Esophagus muscularis mucosa (tissue), 4 donors: ENCODE data around the gene NRXN3. TPM values are rescaled to one million over a fixed set of nuclear protein-coding genes. Genes with fewer than 3 reads are reported as not detected.

Experiments used
- DNase-seq: peaks from one replicate; pipeline ENCODE4 v3.0.0-alpha.2; 2017; ENCODE audit errors: extremely low spot score
- H3K27ac ChIP-seq, 4 donors: fragments of 200-600 bp; sonication (generic); replicated peaks in 1 of 4; 1 replicate in 3 of 4; 2 replicates in 1 of 4; pipeline ENCODE4 v1.5.1; 2016 to 2019; ENCODE audit warnings: mild to moderate bottlenecking in 1 of 4
- H3K27me3 ChIP-seq, 4 donors: fragments of 200-600 bp; sonication (generic); one replicate each; pipeline versions ENCODE4 v1.5.1 to v1.6.0; 2016 to 2019
- H3K36me3 ChIP-seq, 4 donors: fragments of 200-600 bp; sonication (generic); one replicate each; pipeline ENCODE4 v1.5.1; 2016 to 2019
- H3K4me1 ChIP-seq, 4 donors: fragments of 200-600 bp; sonication (generic); one replicate each; pipeline ENCODE4 v1.5.1; 2016 to 2019
- H3K4me3 ChIP-seq, 4 donors: fragments of 200-600 bp; sonication (generic); 1 replicate in 2 of 4; 2 replicates in 2 of 4; pipeline ENCODE4 v1.5.1; 2016 to 2019; ENCODE audit warnings: mild to moderate bottlenecking in 4 of 4, moderate library complexity in 1 of 4
- H3K9me3 ChIP-seq, 4 donors: fragments of 200-600 bp; sonication (generic); 1 replicate in 3 of 4; 2 replicates in 1 of 4; pipeline ENCODE4 v1.5.1; 2016 to 2019
- CTCF ChIP-seq, 3 experiments: fragments of 200-600 bp in 2 of 3; fragments of 450-650 bp in 1 of 3; sonication (generic) in 2 of 3; IDR thresholded peaks; one replicate each; pipeline ENCODE4 v1.5.1; 2017 to 2019; ENCODE audit warnings: antibody characterized with exemption in 3 of 3, mild to moderate bottlenecking in 2 of 3, moderate library complexity in 1 of 3
- EP300 ChIP-seq: sonication (generic); formaldehyde crosslinking; IDR thresholded peaks from one replicate; pipeline ENCODE4 v1.6.1; 2017; ENCODE audit warnings: antibody characterized with exemption
- POLR2A ChIP-seq: fragments of 450-650 bp; IDR thresholded peaks from one replicate; pipeline ENCODE4 v1.6.1; 2017; ENCODE audit warnings: antibody characterized with exemption, moderate library complexity, mild to moderate bottlenecking, low read depth
- POLR2AphosphoS5 ChIP-seq, 2 donors: sonication (generic); formaldehyde crosslinking; IDR thresholded peaks; one replicate each; pipeline ENCODE4 v1.6.1; 2017; ENCODE audit warnings: antibody characterized with exemption in 2 of 2
- WGBS: methylation state at CpG from one replicate; pipeline ENCODE4 v1.1.5; 2018; 5-methylcytosine and 5-hydroxymethylcytosine counted together
- intact Hi-C: fragments of 100-400 bp; cut with DNase I; formaldehyde crosslinking; loops from one replicate; pipeline ENCODE4 v1.15.1; 2023
- total RNA-seq, 4 donors: library from RNA; depleted of rRNA; stranded (reverse); fragments of >200 nt; gene quantifications; one replicate each; pipeline versions ENCODE4 v1.1.0 to v1.2.1, GENCODE V29; 2016

The NRXN3 gene
- total RNA-seq, 4 donors from 2014 or later: 71.1 to 159 (median 122) TPM

- intact Hi-C loops: no loop called here
Observed at GRCh38 chr14:79732911-79733655, 1562.9 kb downstream of the NRXN3 start.

GRCh38 chr14:79734151-79734550 lies 1564.0 kb downstream of the NRXN3 start:
- Histone ChIP-seq H3K36me3 (no peaks in the 10 kb centered on the region), H3K4me3 (no peak overlapping the region), H3K4me1 (peaks cover 0 to 9% (median 1%) of the 10 kb centered on the region in 4 donors), H3K27me3 (no peaks in the 10 kb centered on the region), H3K27ac (no peak overlapping the region), H3K9me3 (peaks cover 0 to 28% (median 4%) of the 10 kb centered on the region in 4 donors)
- no peak for TF ChIP-seq CTCF (IDR thresholded peaks at IDR 0.05)
- TF ChIP-seq EP300: no peak
- TF ChIP-seq POLR2A: no peak
- no peak for TF ChIP-seq POLR2AphosphoS5 (IDR thresholded peaks at IDR 0.05)
- intact Hi-C loops: no loop called here
- DNase-seq: no peak
- WGBS: 92% methylated on average over 3 of the region's 3 CpGs

More at GRCh38 chr14:79732911-79733655, 1562.9 kb downstream of the NRXN3 start:
- Histone ChIP-seq H3K36me3 (no peaks in the 10 kb centered on the region), H3K9me3 (peaks cover 0 to 23% (median 4%) of the 10 kb centered on the region in 4 donors), H3K4me3 (no peak overlapping the region), H3K27me3 (no peaks in the 10 kb centered on the region), H3K4me1 (peaks cover 0 to 9% (median 1%) of the 10 kb centered on the region in 4 donors), H3K27ac (no peak overlapping the region)
- DNase-seq: no peak
- TF ChIP-seq POLR2AphosphoS5 (IDR thresholded peaks at IDR 0.05) (no peak), EP300 (no peak), CTCF (IDR thresholded peaks at IDR 0.05) (no peak), POLR2A (no peak)
- 71% methylated on average over 8 of the region's 8 CpGs for WGBS

- peaks cover 0 to 28% (median 4%) of the 10 kb centered on the region in 4 donors for H3K9me3 ChIP-seq
- TF ChIP-seq POLR2AphosphoS5 (IDR thresholded peaks at IDR 0.05) (no peak), EP300 (no peak), CTCF (IDR thresholded peaks at IDR 0.05) (no peak), POLR2A (no peak)
- H3K4me3 ChIP-seq: no peak overlapping the region
- H3K4me1 ChIP-seq: peaks cover 0 to 9% (median 1%) of the 10 kb centered on the region in 4 donors
- H3K27me3 ChIP-seq: no peaks in the 10 kb centered on the region
- intact Hi-C loops: no loop called here
- no peak overlapping the region for H3K27ac ChIP-seq
- H3K36me3 ChIP-seq: no peaks in the 10 kb centered on the region
- 65% methylated on average over 1 of the region's 1 CpG for WGBS
- DNase-seq: no peak
Observed at GRCh38 chr14:79734656-79735055, 1564.5 kb downstream of the NRXN3 start.

DNA sequence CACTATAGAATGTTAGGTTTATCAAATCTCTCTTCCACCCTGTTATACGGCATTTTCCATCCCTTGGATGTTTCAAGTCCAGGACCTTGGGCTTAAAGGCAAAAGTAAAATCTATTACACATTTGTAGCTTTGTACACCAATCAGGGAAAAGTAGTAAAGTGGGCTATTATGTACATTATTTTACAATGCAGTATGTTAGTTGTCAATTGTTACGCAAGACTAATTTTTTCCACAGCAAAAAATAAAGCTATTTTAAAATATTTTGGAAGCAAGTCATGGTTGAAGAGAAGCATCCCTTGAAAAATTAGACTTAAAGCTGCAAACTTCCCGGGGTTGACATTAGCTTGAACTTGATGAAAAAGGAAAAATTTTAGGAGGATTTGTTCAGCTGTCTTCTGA lies 1564.9 kb downstream of the NRXN3 start:
- intact Hi-C loops: no loop called here
- Histone ChIP-seq H3K9me3 (peaks cover 0 to 28% (median 4%) of the 10 kb centered on the region in 4 donors), H3K27me3 (no peaks in the 10 kb centered on the region), H3K4me1 (peaks cover 0 to 9% (median 2%) of the 10 kb centered on the region in 4 donors), H3K27ac (no peak overlapping the region), H3K36me3 (no peaks in the 10 kb centered on the region), H3K4me3 (no peak overlapping the region)
- WGBS: 81% methylated on average over 3 of the region's 3 CpGs
- TF ChIP-seq POLR2A: no peak
- no peak for TF ChIP-seq POLR2AphosphoS5 (IDR thresholded peaks at IDR 0.05)
- no peak for TF ChIP-seq EP300
- TF ChIP-seq CTCF (IDR thresholded peaks at IDR 0.05): no peak
- no peak for DNase-seq
